Karpas-422 (cell line): ENCODE results near the gene DCAF17. TPM values are rescaled to one million over a fixed set of nuclear protein-coding genes. Genes with fewer than 3 reads are reported as not detected.

Experiments used
- DNase-seq: peaks from one replicate; pipeline ENCODE4 v3.0.0-alpha.2; 2015
- H2AFZ ChIP-seq: fragments of 200-600 bp; sonication (generic); 2 replicates; pipeline ENCODE4 v1.6.1; 2014; ENCODE audit warnings: antibody characterized with exemption, low read length, mixed read lengths
- H3K27ac ChIP-seq: fragments of 200-600 bp; sonication (generic); 2 replicates; pipeline ENCODE4 v1.5.1; 2014; ENCODE audit warnings: mild to moderate bottlenecking, low read length, moderate library complexity
- H3K27me3 ChIP-seq: fragments of 200-600 bp; sonication (generic); 2 replicates; pipeline ENCODE4 v1.6.1; 2014; ENCODE audit warnings: low read length, mixed read lengths
- H3K36me3 ChIP-seq: fragments of 200-600 bp; sonication (generic); 2 replicates; pipeline ENCODE4 v1.6.1; 2014; ENCODE audit warnings: low read length, mixed read lengths; ENCODE audit not compliant: insufficient read depth
- H3K4me1 ChIP-seq: fragments of 200-600 bp; sonication (generic); 2 replicates; pipeline ENCODE4 v1.6.1; 2014; ENCODE audit warnings: mild to moderate bottlenecking, low read length, mixed read lengths
- H3K4me2 ChIP-seq: fragments of 200-600 bp; sonication (generic); 2 replicates; pipeline ENCODE4 v1.6.1; 2014; ENCODE audit warnings: low read length, low read depth, mild to moderate bottlenecking; ENCODE audit not compliant: poor library complexity, severe bottlenecking
- H3K4me3 ChIP-seq: fragments of 200-600 bp; sonication (generic); 2 replicates; pipeline ENCODE4 v1.5.1; 2014; ENCODE audit warnings: mild to moderate bottlenecking, antibody characterized with exemption, low read length, mixed read lengths
- H3K79me2 ChIP-seq: fragments of 200-600 bp; sonication (generic); 2 replicates; pipeline ENCODE4 v1.6.1; 2014; ENCODE audit warnings: mild to moderate bottlenecking, low read length, mixed read lengths
- H3K9ac ChIP-seq: fragments of 200-600 bp; sonication (generic); 2 replicates; pipeline ENCODE4 v1.6.0; 2014; ENCODE audit warnings: low read length
- H3K9me2 ChIP-seq: fragments of 200-600 bp; sonication (generic), shearing (Covaris generic); replicated peaks from 2 replicates; pipeline ENCODE4 v1.6.0; 2014; ENCODE audit warnings: mild to moderate bottlenecking, low read length, moderate library complexity; ENCODE audit not compliant: insufficient read depth
- H3K9me3 ChIP-seq: fragments of 300-700, 200-600 bp; sonication (generic); 2 replicates; pipeline ENCODE4 v1.6.1; 2014; ENCODE audit warnings: low read length, mixed read lengths
- H4K20me1 ChIP-seq: fragments of 200-600 bp; sonication (generic); 2 replicates; pipeline ENCODE4 v1.6.1; 2014; ENCODE audit warnings: mild to moderate bottlenecking, antibody characterized with exemption, low read length, low read depth; ENCODE audit not compliant: insufficient read depth
- total RNA-seq: library from RNA; depleted of rRNA; stranded (reverse); fragments of >200 nt; shearing (Covaris generic); gene quantifications from 2 replicates; pipeline ENCODE4 v1.2.3, GENCODE V29; 2014; ENCODE audit warnings: low replicate concordance

Gene DCAF17
- total RNA-seq, 1 experiment from 2014 or later, result 63.2 TPM

DNA sequence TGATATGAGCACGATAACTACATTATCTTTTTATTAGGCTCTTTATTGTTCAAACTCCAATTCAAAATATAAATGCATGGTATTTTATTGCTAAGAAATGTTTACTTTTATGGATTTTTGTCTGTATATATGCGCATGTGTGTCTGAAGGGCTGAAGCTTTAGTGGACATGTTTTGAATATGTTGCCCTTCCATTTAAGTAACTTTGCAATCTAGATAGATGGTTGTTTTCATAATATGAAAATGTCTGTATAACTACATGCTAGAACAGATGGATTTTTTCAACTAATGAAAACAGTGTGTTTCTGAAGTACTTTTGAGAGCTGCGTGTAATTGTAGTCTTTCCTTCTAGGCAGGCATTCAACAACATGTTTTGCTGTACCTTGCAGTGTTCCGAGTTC is 18.7 kb downstream of the DCAF17 start:
- no peak overlapping the region for H2AFZ ChIP-seq
- no peaks in the 10 kb centered on the region for H4K20me1 ChIP-seq
- H3K4me2 ChIP-seq, result no peak overlapping the region
- no peaks in the 10 kb centered on the region for H3K9me2 ChIP-seq
- no peak overlapping the region for H3K4me3 ChIP-seq
- H3K4me1 ChIP-seq, result no peaks in the 10 kb centered on the region
- no peaks in the 10 kb centered on the region for H3K27me3 ChIP-seq
- no peak overlapping the region for H3K9ac ChIP-seq
- peaks cover 59% of the 10 kb centered on the region for H3K36me3 ChIP-seq
- no peak for DNase-seq
- H3K27ac ChIP-seq, result no peak overlapping the region
- peaks cover 23% of the 10 kb centered on the region for H3K79me2 ChIP-seq
- peaks cover 4% of the 10 kb centered on the region; the same call in 1 of the 2 replicates for H3K9me3 ChIP-seq

GRCh38 chr2:171459498-171459897 is 25.5 kb downstream of the DCAF17 start:
- peaks cover 55% of the 10 kb centered on the region for H3K36me3 ChIP-seq
- no peak overlapping the region for H3K9ac ChIP-seq

GRCh38 chr2:171460537-171460936 is 26.5 kb downstream of the DCAF17 start:
- no peak overlapping the region for H3K4me2 ChIP-seq
- H3K27me3 ChIP-seq, result no peaks in the 10 kb centered on the region
- no peaks in the 10 kb centered on the region for H4K20me1 ChIP-seq
- no peaks in the 10 kb centered on the region for H3K4me1 ChIP-seq
- H3K9me3 ChIP-seq, result peaks cover 11% of the 10 kb centered on the region
- H3K4me3 ChIP-seq, result no peak overlapping the region
- DNase-seq, result no peak
- peaks cover 27% of the 10 kb centered on the region for H3K79me2 ChIP-seq
- no peak overlapping the region for H3K27ac ChIP-seq
- no peak overlapping the region for H2AFZ ChIP-seq
- peaks cover 49% of the 10 kb centered on the region for H3K36me3 ChIP-seq
- no peaks in the 10 kb centered on the region for H3K9me2 ChIP-seq
- no peak overlapping the region for H3K9ac ChIP-seq

More at GRCh38 chr2:171459498-171459897, 25.5 kb downstream of the DCAF17 start:
- Histone ChIP-seq H2AFZ (no peak overlapping the region), H3K4me3 (no peak overlapping the region), H4K20me1 (no peaks in the 10 kb centered on the region), H3K27ac (no peak overlapping the region), H3K9me2 (no peaks in the 10 kb centered on the region), H3K9me3 (peaks cover 11% of the 10 kb centered on the region), H3K27me3 (no peaks in the 10 kb centered on the region), H3K4me1 (no peaks in the 10 kb centered on the region), H3K79me2 (peaks cover 33% of the 10 kb centered on the region), H3K4me2 (no peak overlapping the region)
- no peak for DNase-seq

GRCh38 chr2:171469176-171469575 is 35.1 kb downstream of the DCAF17 start:
- no peak for DNase-seq

GRCh38 chr2:171470129-171470528 is 36.1 kb downstream of the DCAF17 start:
- H3K36me3 ChIP-seq, result peaks cover 39% of the 10 kb centered on the region
- no peaks in the 10 kb centered on the region for H3K4me1 ChIP-seq
- no peak overlapping the region for H2AFZ ChIP-seq
- no peaks in the 10 kb centered on the region for H3K9me3 ChIP-seq
- H3K27ac ChIP-seq, result no peak overlapping the region
- no peaks in the 10 kb centered on the region for H4K20me1 ChIP-seq
- H3K27me3 ChIP-seq, result no peaks in the 10 kb centered on the region
- no peaks in the 10 kb centered on the region for H3K9me2 ChIP-seq
- no peak overlapping the region for H3K4me3 ChIP-seq
- H3K9ac ChIP-seq, result no peak overlapping the region
- 0 out of 2 replicates have a peak, but pooled peaks cover 3% of the 10 kb centered on the region for H3K79me2 ChIP-seq
- DNase-seq, result no peak
- H3K4me2 ChIP-seq, result no peak overlapping the region

More at GRCh38 chr2:171469176-171469575, 35.1 kb downstream of the DCAF17 start:
- Histone ChIP-seq H3K4me2 (no peak overlapping the region), H3K36me3 (peaks cover 32% of the 10 kb centered on the region), H3K79me2 (0 out of 2 replicates have a peak, but pooled peaks cover 7% of the 10 kb centered on the region), H2AFZ (no peak overlapping the region), H3K27me3 (no peaks in the 10 kb centered on the region), H3K4me1 (no peaks in the 10 kb centered on the region), H4K20me1 (no peaks in the 10 kb centered on the region), H3K9me3 (no peaks in the 10 kb centered on the region), H3K9ac (no peak overlapping the region), H3K4me3 (no peak overlapping the region), H3K9me2 (no peaks in the 10 kb centered on the region), H3K27ac (no peak overlapping the region)

DNA sequence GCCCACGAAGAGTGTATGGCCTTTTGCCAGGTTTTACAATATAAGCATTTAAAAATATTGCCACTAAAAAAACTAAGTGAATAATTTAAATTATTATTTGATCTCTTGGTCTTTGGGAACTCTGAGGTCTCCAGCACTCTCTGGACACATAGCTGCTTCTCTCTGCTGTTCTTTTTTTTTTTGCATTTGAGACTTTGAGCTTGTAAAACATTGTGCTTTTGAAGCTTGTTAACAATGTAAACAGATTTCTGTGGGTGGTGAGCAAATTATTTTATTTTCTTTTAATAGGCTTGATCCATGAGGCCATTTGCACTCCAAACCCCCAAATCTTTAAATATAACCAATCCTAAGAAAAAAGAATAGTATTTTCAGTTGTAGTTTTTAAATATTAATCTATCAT is 42.0 kb downstream of the DCAF17 start:
- Histone ChIP-seq H3K27me3 (no peaks in the 10 kb centered on the region), H3K9me2 (no peaks in the 10 kb centered on the region), H2AFZ (no peak overlapping the region), H3K4me1 (no peaks in the 10 kb centered on the region), H3K9me3 (no peaks in the 10 kb centered on the region), H3K4me3 (no peak overlapping the region), H4K20me1 (no peaks in the 10 kb centered on the region), H3K79me2 (no peaks in the 10 kb centered on the region), H3K9ac (no peak overlapping the region), H3K36me3 (peaks cover 48% of the 10 kb centered on the region; the same call in 1 of the 2 replicates), H3K4me2 (no peak overlapping the region), H3K27ac (no peak overlapping the region)
- no peak for DNase-seq

GRCh38 chr2:171478345-171478744 is 44.3 kb downstream of the DCAF17 start:
- Histone ChIP-seq H3K9me2 (no peaks in the 10 kb centered on the region), H3K4me1 (no peaks in the 10 kb centered on the region), H4K20me1 (no peaks in the 10 kb centered on the region), H3K27ac (no peak overlapping the region), H3K9me3 (no peaks in the 10 kb centered on the region), H3K79me2 (no peaks in the 10 kb centered on the region), H2AFZ (no peak overlapping the region), H3K27me3 (no peaks in the 10 kb centered on the region), H3K4me3 (no peak overlapping the region), H3K9ac (no peak overlapping the region), H3K4me2 (no peak overlapping the region), H3K36me3 (peaks cover 48% of the 10 kb centered on the region; the same call in 1 of the 2 replicates)
- no peak for DNase-seq

GRCh38 chr2:171479154-171479814 is 45.3 kb downstream of the DCAF17 start:
- Histone ChIP-seq H3K4me1 (no peaks in the 10 kb centered on the region), H3K9me3 (no peaks in the 10 kb centered on the region), H3K4me3 (no peak overlapping the region), H3K27me3 (no peaks in the 10 kb centered on the region), H3K79me2 (no peaks in the 10 kb centered on the region), H3K27ac (no peak overlapping the region), H4K20me1 (no peaks in the 10 kb centered on the region), H2AFZ (no peak overlapping the region), H3K36me3 (peaks cover 43% of the 10 kb centered on the region; the same call in 1 of the 2 replicates), H3K9ac (no peak overlapping the region), H3K4me2 (no peak overlapping the region), H3K9me2 (no peaks in the 10 kb centered on the region)
- DNase-seq, result no peak
